Lung (tissue), 12 donors: Measurements from ENCODE around the gene TNFRSF8. TPM values are rescaled to one million over a fixed set of nuclear protein-coding genes. Genes with fewer than 3 reads are reported as not detected.

ENCODE experiments used
- ATAC-seq: fragments of 200-7000 bp; cut with Tn5 transposase; one replicate; pipeline ENCODE4 v1.9.1; 2020; ENCODE audit warnings: moderate number of reproducible peaks; ENCODE audit not compliant: insufficient read depth, low FRiP score
- DNase-seq, 3 donors: peaks; one replicate each; pipeline ENCODE4 v3.0.0-alpha.2; 2013 to 2017
- H3K27ac ChIP-seq, 2 donors: one replicate each; pipeline ENCODE4 v1.5.1; 2013; ENCODE audit warnings: mild to moderate bottlenecking in 2 of 2, moderate library complexity in 2 of 2, control low read depth in 1 of 2, inconsistent platforms in 1 of 2, low read depth in 1 of 2, low read length in 1 of 2
- H3K27me3 ChIP-seq, 3 donors: one replicate each; pipeline ENCODE4 v1.5.1; 2013; ENCODE audit warnings: low read length in 2 of 3; ENCODE audit not compliant: control insufficient read depth in 3 of 3, insufficient read depth in 3 of 3
- H3K36me3 ChIP-seq, 4 donors: one replicate each; pipeline ENCODE4 v1.5.1; 2013; ENCODE audit warnings: low read length in 4 of 4, mild to moderate bottlenecking in 1 of 4, moderate library complexity in 1 of 4; ENCODE audit not compliant: control insufficient read depth in 4 of 4, insufficient read depth in 4 of 4
- H3K4me1 ChIP-seq, 5 donors: one replicate each; pipeline ENCODE4 v1.5.1; 2013; ENCODE audit warnings: low read length in 5 of 5, mild to moderate bottlenecking in 2 of 5, moderate library complexity in 1 of 5; ENCODE audit not compliant: control insufficient read depth in 5 of 5, insufficient read depth in 5 of 5
- H3K4me3 ChIP-seq: one replicate; pipeline ENCODE4 v1.5.1; 2013; ENCODE audit warnings: mild to moderate bottlenecking, control low read depth, moderate library complexity
- H3K9ac ChIP-seq, 2 donors: one replicate each; pipeline ENCODE4 v1.5.1; 2013; ENCODE audit warnings: low read length in 2 of 2, control low read depth in 1 of 2; ENCODE audit not compliant: insufficient read depth in 1 of 2
- H3K9me3 ChIP-seq, 4 donors: one replicate each; pipeline ENCODE4 v1.5.1; 2013; ENCODE audit warnings: low read length in 3 of 4, mild to moderate bottlenecking in 1 of 4, moderate library complexity in 1 of 4; ENCODE audit not compliant: control insufficient read depth in 4 of 4, insufficient read depth in 3 of 4
- WGBS, 2 donors: extraction: QIAGEN DNeasy Blood & Tissue Kit; methylation state at CpG; one replicate each; pipeline ENCODE4 v1.1.7; 2013; 5-methylcytosine and 5-hydroxymethylcytosine counted together
- polyA plus RNA-seq, 2 donors: library from polyadenylated mRNA; stranded (reverse); fragments of 200-250 nt; gene quantifications; one replicate each; pipeline ENCODE4 v1.2.1, GENCODE V29; 2013
- total RNA-seq, 2 donors: library from RNA; depleted of rRNA in 1 of 2; stranded (reverse); fragments of >200 nt in 1 of 2; gene quantifications; one replicate each; pipeline ENCODE4 v1.2.1, GENCODE V29; 2014 to 2021
- TF ChIP-seq, protein P1 (sequence below): IDR thresholded peaks from 2 replicates; pipeline ENCODE4 v1.5.1; 2012; ENCODE audit warnings: mild to moderate bottlenecking; ENCODE audit errors: control extremely low read depth, extremely low read depth
- donor health status: control.
- donor health status: control.
- donor health status: Bipolar disorder and iron deficiency.
- donor health status: healthy.
- donor health status: DM: yes; HTN: yes; CAD: no.

The TNFRSF8 gene
- total and polyA plus RNA-seq, 4 donors: 1.6 to 5.3 (median 2.1) TPM

DNA sequence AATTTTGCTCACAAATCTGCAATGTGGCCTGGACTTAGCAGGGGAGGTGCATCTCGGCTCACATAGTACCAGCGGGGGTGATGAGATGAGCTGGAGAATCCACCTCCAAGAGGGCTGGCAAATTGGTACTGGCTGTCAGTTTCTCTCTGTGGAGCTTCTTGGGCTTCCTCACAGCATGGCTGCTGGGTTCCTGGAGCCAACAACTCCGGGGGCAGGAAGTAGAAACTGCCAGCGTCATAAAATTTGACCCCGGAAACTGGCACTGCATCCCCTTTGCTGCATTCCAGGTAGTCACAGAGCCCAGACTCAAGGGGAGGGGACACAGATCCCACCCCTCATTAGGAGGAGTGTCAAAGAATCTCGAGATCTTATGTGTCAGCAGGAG, 86.7 kb downstream of the TNFRSF8 start:
- Histone ChIP-seq H3K9ac (no peak overlapping the region), H3K27me3 (no peaks in the 10 kb centered on the region), H3K36me3 (no peaks in the 10 kb centered on the region), H3K4me1 (peaks cover 0 to 21% (median 0%) of the 10 kb centered on the region in 5 donors), H3K4me3 (no peak overlapping the region), H3K9me3 (peaks cover 0 to 4% (median 2%) of the 10 kb centered on the region in 4 donors), H3K27ac (peak overlapping the region in 1 of 2 donors; percentile 81)
- ATAC-seq: no peak
- TF ChIP-seq, protein P1, sequence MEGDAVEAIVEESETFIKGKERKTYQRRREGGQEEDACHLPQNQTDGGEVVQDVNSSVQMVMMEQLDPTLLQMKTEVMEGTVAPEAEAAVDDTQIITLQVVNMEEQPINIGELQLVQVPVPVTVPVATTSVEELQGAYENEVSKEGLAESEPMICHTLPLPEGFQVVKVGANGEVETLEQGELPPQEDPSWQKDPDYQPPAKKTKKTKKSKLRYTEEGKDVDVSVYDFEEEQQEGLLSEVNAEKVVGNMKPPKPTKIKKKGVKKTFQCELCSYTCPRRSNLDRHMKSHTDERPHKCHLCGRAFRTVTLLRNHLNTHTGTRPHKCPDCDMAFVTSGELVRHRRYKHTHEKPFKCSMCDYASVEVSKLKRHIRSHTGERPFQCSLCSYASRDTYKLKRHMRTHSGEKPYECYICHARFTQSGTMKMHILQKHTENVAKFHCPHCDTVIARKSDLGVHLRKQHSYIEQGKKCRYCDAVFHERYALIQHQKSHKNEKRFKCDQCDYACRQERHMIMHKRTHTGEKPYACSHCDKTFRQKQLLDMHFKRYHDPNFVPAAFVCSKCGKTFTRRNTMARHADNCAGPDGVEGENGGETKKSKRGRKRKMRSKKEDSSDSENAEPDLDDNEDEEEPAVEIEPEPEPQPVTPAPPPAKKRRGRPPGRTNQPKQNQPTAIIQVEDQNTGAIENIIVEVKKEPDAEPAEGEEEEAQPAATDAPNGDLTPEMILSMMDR: no peak
- no peak for DNase-seq
- 86 to 88% methylated on average over 6 of the region's 6 CpGs for WGBS, 2 donors

- Histone ChIP-seq H3K9me3 (peaks cover 0 to 4% (median 2%) of the 10 kb centered on the region in 4 donors), H3K9ac (no peak overlapping the region), H3K4me3 (no peak overlapping the region), H3K4me1 (peaks cover 0 to 21% (median 0%) of the 10 kb centered on the region in 5 donors), H3K27me3 (no peaks in the 10 kb centered on the region), H3K36me3 (no peaks in the 10 kb centered on the region), H3K27ac (peak overlapping the region in 1 of 2 donors; percentile 81)
- ATAC-seq (no peak), DNase-seq (no peak)
- WGBS, 2 donors: 33 to 48% methylated on average over 9 of the region's 9 CpGs
- TF ChIP-seq, protein P1: no peak
Observed at GRCh38 chr1:12150456-12151200, 87.5 kb downstream of the TNFRSF8 start.

DNA sequence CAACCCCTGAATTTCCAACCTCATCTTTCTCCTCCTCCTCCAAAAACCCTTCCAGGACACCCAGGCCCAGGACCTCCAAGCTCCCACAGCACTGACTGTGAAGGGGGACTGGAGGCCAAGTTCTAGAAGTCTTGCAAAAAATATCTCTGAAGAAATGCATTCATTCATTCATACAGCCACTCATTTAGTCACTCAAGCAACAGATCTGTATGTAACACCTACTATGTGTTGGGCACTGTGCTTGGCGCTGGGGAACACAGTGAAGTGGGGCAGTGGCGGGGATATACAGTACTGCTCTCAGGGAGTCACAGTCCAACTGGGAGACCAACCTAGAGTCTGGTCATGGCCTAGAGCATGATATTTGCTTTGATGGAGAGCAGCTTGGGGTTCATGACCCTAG, 88.4 kb downstream of the TNFRSF8 start:
- Histone ChIP-seq H3K4me1 (peaks cover 0 to 21% (median 0%) of the 10 kb centered on the region in 5 donors), H3K27me3 (no peaks in the 10 kb centered on the region), H3K36me3 (no peaks in the 10 kb centered on the region), H3K27ac (peak overlapping the region in 1 of 2 donors; percentile 81), H3K9ac (no peak overlapping the region), H3K9me3 (peaks cover 0 to 4% (median 2%) of the 10 kb centered on the region in 4 donors), H3K4me3 (no peak overlapping the region)
- TF ChIP-seq, protein P1: no peak
- DNase-seq (no peak), ATAC-seq (no peak)
- WGBS, 2 donors: 97 to 100% methylated on average over 2 of the region's 2 CpGs
